K562 (cell line): ENCODE data around the gene MTG2. TPM values are rescaled to one million over a fixed set of nuclear protein-coding genes. Genes with fewer than 3 reads are reported as not detected.

Experiments
- BCOR ChIP-seq: fragments of 450-650 bp; IDR thresholded peaks from 2 replicates; pipeline ENCODE4 v1.6.1; 2016
- CBFA2T3 ChIP-seq: fragments of 450-650 bp; IDR thresholded peaks from 2 replicates; pipeline ENCODE4 v1.6.1; 2017
- E2F6 ChIP-seq, 2 experiments: IDR thresholded peaks; 2 replicates each; pipeline ENCODE4 v1.6.1; 2011; ENCODE audit warnings: borderline replicate concordance in 1 of 2, control low read depth in 1 of 2, low read depth in 1 of 2, low read length in 1 of 2, mild to moderate bottlenecking in 1 of 2, mixed read lengths in 1 of 2, moderate library complexity in 1 of 2; ENCODE audit not compliant: insufficient read depth in 1 of 2, insufficient read length in 1 of 2, poor library complexity in 1 of 2, severe bottlenecking in 1 of 2; ENCODE audit errors: extremely low read depth in 1 of 2
- E2F8 ChIP-seq: fragments of 450-650 bp; IDR thresholded peaks from 2 replicates; pipeline ENCODE4 v1.7.1; 2018; ENCODE audit warnings: mild to moderate bottlenecking, low read depth; ENCODE audit not compliant: partially characterized antibody
- ETS2 ChIP-seq: IDR thresholded peaks from 2 replicates; pipeline ENCODE4 v1.6.1; 2016; ENCODE audit warnings: borderline replicate concordance, missing genetic modification characterization, mild to moderate bottlenecking, moderate library complexity, missing compliant biosample characterization; ENCODE audit not compliant: poor library complexity, severe bottlenecking
- EZH2 ChIP-seq: IDR thresholded peaks from 2 replicates; pipeline ENCODE4 v1.6.1; 2012; ENCODE audit warnings: low read depth, mild to moderate bottlenecking, inconsistent platforms, low read length, borderline replicate concordance
- FOXP1 ChIP-seq: sonication (generic); formaldehyde crosslinking; IDR thresholded peaks from 2 replicates; pipeline ENCODE4 v1.8.0; 2022; ENCODE audit warnings: mild to moderate bottlenecking, missing genetic modification reagents
- LEF1 ChIP-seq: fragments of 450-650 bp; IDR thresholded peaks from 2 replicates; pipeline ENCODE4 v1.6.1; 2016; ENCODE audit warnings: mild to moderate bottlenecking
- MTA3 ChIP-seq: fragments of 450-650 bp; formaldehyde crosslinking; IDR thresholded peaks from 2 replicates; pipeline ENCODE4 v1.6.1; 2017; ENCODE audit warnings: mild to moderate bottlenecking, borderline replicate concordance
- PHB2 ChIP-seq: fragments of 450-650 bp; IDR thresholded peaks from 2 replicates; pipeline ENCODE4 v1.6.1; 2017; ENCODE audit warnings: low read depth
- PTTG1 ChIP-seq: fragments of 450-650 bp; IDR thresholded peaks from 2 replicates; pipeline ENCODE4 v1.6.1; 2016; ENCODE audit warnings: low read depth, mild to moderate bottlenecking, missing genetic modification characterization, missing compliant biosample characterization
- TRIM28 ChIP-seq: fragments of 450-650 bp; IDR thresholded peaks from 2 replicates; pipeline ENCODE4 v1.6.1; 2017
- TSC22D4 ChIP-seq: fragments of 450-650 bp; IDR thresholded peaks from 2 replicates; pipeline ENCODE4 v1.6.1; 2016; ENCODE audit warnings: missing genetic modification characterization, missing biosample characterization, control low read depth
- XRCC4 ChIP-seq: IDR thresholded peaks from one replicate; pipeline ENCODE4 v1.6.1; 2011; ENCODE audit not compliant: insufficient read depth, insufficient read length; ENCODE audit errors: extremely low read depth
- ZFPM2 ChIP-seq: fragments of 250-450 bp; sonication (Bioruptor Pico); IDR thresholded peaks from 2 replicates; pipeline ENCODE4 v1.5.1; 2022; ENCODE audit warnings: mild to moderate bottlenecking
- ZNF121 ChIP-seq: sonication (generic); formaldehyde crosslinking; conservative IDR thresholded peaks from 2 replicates; pipeline ENCODE4 v1.8.0; 2022; ENCODE audit warnings: missing genetic modification reagents
- ZNF140 ChIP-seq: fragments of 250-450 bp; sonication (Bioruptor Pico); IDR thresholded peaks from 2 replicates; pipeline ENCODE4 v1.8.0; 2021; ENCODE audit warnings: moderate library complexity, mild to moderate bottlenecking, inconsistent platforms
- ZNF146 ChIP-seq: IDR thresholded peaks from one replicate; pipeline ENCODE4 v1.6.1; 2018; ENCODE audit warnings: missing compliant biosample characterization; ENCODE audit not compliant: unreplicated experiment
- ZNF165 ChIP-seq: fragments of 250-450 bp; sonication (Bioruptor Pico); IDR thresholded peaks from 2 replicates; pipeline ENCODE4 v1.4.0; 2020; ENCODE audit warnings: borderline replicate concordance
- ZNF766 ChIP-seq: fragments of 200-800 bp; sonication (Bioruptor generic); conservative IDR thresholded peaks from 2 replicates; pipeline ENCODE4 v1.6.1; 2016; ENCODE audit warnings: missing genetic modification characterization, missing compliant biosample characterization
- polyA plus RNA-seq, 8 experiments: library from polyadenylated mRNA; depleted of rRNA in 4 of 8; stranded (reverse) in 5 of 8; unstranded in 3 of 8; fragments of >200 nt; fragmentation: Nextera tagmentation in 2 of 8; fragmentation: Illumina TruSeq in 1 of 8; extraction: Ambion mirVana in 2 of 8; extraction: Trizol in 1 of 8; gene quantifications; 2 replicates each; pipeline versions ENCODE4 v1.2.1 to v1.2.3, GENCODE V29; 2011 to 2014; ENCODE audit warnings: inconsistent platforms in 1 of 8, missing spikeins in 1 of 8
- total RNA-seq, 7 experiments: library from RNA; depleted of rRNA in 6 of 7; stranded (reverse); fragments of >200 nt in 6 of 7; fragmentation: Illumina TruSeq in 2 of 7; extraction: Trizol in 2 of 7; gene quantifications; 2 replicates each; pipeline versions ENCODE4 v1.2.1 to v1.2.3, GENCODE V29; 2011 to 2021; ENCODE audit warnings: low replicate concordance in 1 of 7
- TF ChIP-seq, protein P1 (sequence below), 2 experiments: fragments of 450-650 bp; conservative IDR thresholded peaks; 2 replicates each; pipeline ENCODE4 v1.6.1; 2017; ENCODE audit warnings: mild to moderate bottlenecking in 2 of 2, moderate library complexity in 2 of 2
- TF ChIP-seq, protein P2 (sequence below): fragments of 250-450 bp; sonication (Bioruptor Pico); IDR thresholded peaks from 2 replicates; pipeline ENCODE4 v1.8.0; 2021; ENCODE audit warnings: borderline replicate concordance, mild to moderate bottlenecking, moderate library complexity; ENCODE audit not compliant: poor library complexity, severe bottlenecking
- TF ChIP-seq, protein P3 (sequence below): fragments of 250-450 bp; sonication (Bioruptor Pico); IDR thresholded peaks from 2 replicates; pipeline ENCODE4 v1.8.0; 2021; ENCODE audit warnings: moderate library complexity, mild to moderate bottlenecking, inconsistent platforms

The MTG2 gene
- total and polyA plus RNA-seq, 9 of the 15 experiments (the other 6 are each of a cell fraction or from before 2014, with no cell fraction given), result 8.7 to 67.5 (median 44.5) TPM

DNA sequence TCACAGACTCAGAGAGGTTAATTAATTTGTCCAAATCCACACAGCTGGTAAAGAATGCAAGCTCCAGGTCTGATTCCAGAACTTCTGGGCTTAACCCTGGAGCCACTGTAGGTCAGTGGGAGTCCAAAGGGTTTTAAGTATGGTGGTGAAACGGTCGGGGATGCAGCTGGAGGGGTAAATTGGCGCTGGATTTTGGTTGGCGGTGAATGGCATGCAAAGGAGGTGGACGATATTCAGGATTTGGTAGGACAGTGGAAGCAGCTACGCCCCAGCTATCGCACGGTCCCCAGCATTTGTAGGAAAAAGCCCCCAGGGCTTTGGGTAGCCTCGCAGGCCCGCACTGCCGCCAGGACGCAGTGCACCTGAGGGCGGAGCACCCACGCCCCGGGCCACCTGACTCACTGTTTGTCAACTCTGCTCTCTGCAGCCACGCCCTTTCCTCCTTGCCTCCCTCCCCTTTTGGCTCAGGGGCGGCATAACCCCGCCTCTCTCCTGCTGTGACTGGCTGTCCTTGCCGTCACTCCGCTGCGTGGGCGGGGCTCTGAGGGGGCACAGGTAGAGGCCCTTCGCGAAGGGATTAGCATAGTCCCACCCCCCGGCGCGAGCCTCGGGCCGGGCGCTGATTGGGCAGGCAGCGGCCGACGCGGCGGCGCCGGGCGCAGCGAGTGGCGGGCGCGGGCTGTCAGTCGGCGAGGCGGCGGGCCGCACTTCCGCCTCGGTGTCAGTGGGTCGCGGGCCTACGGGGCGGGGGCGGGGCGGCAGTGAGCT, 55.2 kb downstream of the MTG2 start, which contains the start of gene OSBPL2 (continued):
- no peak for TF ChIP-seq ZNF165
- TF ChIP-seq EZH2, result no peak
- TF ChIP-seq LEF1, result no peak
- no peak for TF ChIP-seq ZNF766 (CRISPR knock-in tag)
- 0 out of 2 replicates have a peak, but pooled peaks have one; percentile 17 for TF ChIP-seq FOXP1 (CRISPR knock-in tag)
- no peak for TF ChIP-seq ZNF140
- TF ChIP-seq TRIM28, result no peak
- TF ChIP-seq ZNF146 (CRISPR knock-in tag), result no peak
- TF ChIP-seq ZNF121 (CRISPR knock-in tag), result no peak
- TF ChIP-seq CBFA2T3, result no peak
- no peak for TF ChIP-seq ETS2 (tag)
- TF ChIP-seq E2F6 (IDR thresholded peaks at IDR 0.05; ENCODE audit: borderline replicate concordance in 1 of 2, extremely low read depth in 1 of 2, insufficient read depth in 1 of 2, insufficient read length in 1 of 2, low read depth in 1 of 2, low read length in 1 of 2, poor library complexity in 1 of 2, severe bottlenecking in 1 of 2), result peak; percentile 20 to 53
- TF ChIP-seq ZFPM2 (CRISPR knock-in tag), result no peak
- TF ChIP-seq PTTG1 (tag), result no peak
- no peak for TF ChIP-seq PHB2
- no peak for TF ChIP-seq XRCC4
- peak; percentile 86 for TF ChIP-seq BCOR
- no peak for TF ChIP-seq TSC22D4
- TF ChIP-seq, protein P1, sequence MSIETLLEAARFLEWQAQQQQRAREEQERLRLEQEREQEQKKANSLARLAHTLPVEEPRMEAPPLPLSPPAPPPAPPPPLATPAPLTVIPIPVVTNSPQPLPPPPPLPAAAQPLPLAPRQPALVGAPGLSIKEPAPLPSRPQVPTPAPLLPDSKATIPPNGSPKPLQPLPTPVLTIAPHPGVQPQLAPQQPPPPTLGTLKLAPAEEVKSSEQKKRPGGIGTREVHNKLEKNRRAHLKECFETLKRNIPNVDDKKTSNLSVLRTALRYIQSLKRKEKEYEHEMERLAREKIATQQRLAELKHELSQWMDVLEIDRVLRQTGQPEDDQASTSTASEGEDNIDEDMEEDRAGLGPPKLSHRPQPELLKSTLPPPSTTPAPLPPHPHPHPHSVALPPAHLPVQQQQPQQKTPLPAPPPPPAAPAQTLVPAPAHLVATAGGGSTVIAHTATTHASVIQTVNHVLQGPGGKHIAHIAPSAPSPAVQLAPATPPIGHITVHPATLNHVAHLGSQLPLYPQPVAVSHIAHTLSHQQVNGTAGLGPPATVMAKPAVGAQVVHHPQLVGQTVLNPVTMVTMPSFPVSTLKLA (conservative IDR thresholded peaks at IDR 0.05), result peak; percentile 95 to 98
- TF ChIP-seq, protein P2, sequence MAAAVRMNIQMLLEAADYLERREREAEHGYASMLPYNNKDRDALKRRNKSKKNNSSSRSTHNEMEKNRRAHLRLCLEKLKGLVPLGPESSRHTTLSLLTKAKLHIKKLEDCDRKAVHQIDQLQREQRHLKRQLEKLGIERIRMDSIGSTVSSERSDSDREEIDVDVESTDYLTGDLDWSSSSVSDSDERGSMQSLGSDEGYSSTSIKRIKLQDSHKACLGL (CRISPR knock-in tag), result no peak
- TF ChIP-seq MTA3, result peak; percentile 41; the same call in 1 of the 2 replicates
- no peak for TF ChIP-seq E2F8
- TF ChIP-seq, protein P3, sequence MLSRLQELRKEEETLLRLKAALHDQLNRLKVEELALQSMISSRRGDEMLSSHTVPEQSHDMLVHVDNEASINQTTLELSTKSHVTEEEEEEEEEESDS, result no peak
